Type B pancreatic cell (in vitro differentiated cells): Measurements from ENCODE around the gene RNF31. TPM values are rescaled to one million over a fixed set of nuclear protein-coding genes. Genes with fewer than 3 reads are reported as not detected.

ENCODE experiments used
- DNase-seq: peaks from one replicate; pipeline ENCODE4 v3.0.0; 2021; ENCODE audit warnings: mixed read lengths; ENCODE audit not compliant: unreplicated experiment; ENCODE audit errors: extremely low spot score
- H3K27ac Mint-ChIP-seq: 2 replicates; pipeline ENCODE4 v1.8.0; 2021; ENCODE audit warnings: mild to moderate bottlenecking, mixed read lengths
- H3K27me3 Mint-ChIP-seq: 2 replicates; pipeline ENCODE4 v1.8.0; 2021; ENCODE audit warnings: mixed read lengths
- H3K36me3 Mint-ChIP-seq: 2 replicates; pipeline ENCODE4 v1.8.0; 2021; ENCODE audit warnings: mixed read lengths
- H3K4me1 Mint-ChIP-seq: one replicate; pipeline ENCODE4 v1.8.0; 2021; ENCODE audit warnings: mixed read lengths; ENCODE audit not compliant: unreplicated experiment
- H3K4me3 Mint-ChIP-seq: 2 replicates; pipeline ENCODE4 v1.8.0; 2021; ENCODE audit warnings: mild to moderate bottlenecking, mixed read lengths
- H3K9me3 Mint-ChIP-seq: 2 replicates; pipeline ENCODE4 v1.8.0; 2021; ENCODE audit warnings: mixed read lengths
- CTCF ChIP-seq: fragments of 200-600 bp; sonication (generic); conservative IDR thresholded peaks from 2 replicates; pipeline ENCODE4 v1.5.0; 2021; ENCODE audit warnings: antibody characterized with exemption, mild to moderate bottlenecking
- total RNA-seq: library from RNA; stranded (reverse); gene quantifications from 2 replicates; pipeline ENCODE4 v1.2.1, GENCODE V29; 2021; ENCODE audit warnings: low replicate concordance

Gene RNF31
- total RNA-seq, 1 donor from 2014 or later = 78.4 TPM

GRCh38 chr14:24122416-24122815 lies 24.9 kb upstream of the RNF31 start:
- DNase-seq = no peak

GRCh38 chr14:24122898-24123297 lies 24.4 kb upstream of the RNF31 start:
- Mint-ChIP-seq H3K27ac (no peak overlapping the region), H3K4me3 (no peak overlapping the region), H3K4me1 (no peaks in the 10 kb centered on the region), H3K27me3 (no peaks in the 10 kb centered on the region), H3K36me3 (peaks cover 20% of the 10 kb centered on the region), H3K9me3 (no peaks in the 10 kb centered on the region)
- no peak for DNase-seq
- no peak for TF ChIP-seq CTCF

More at GRCh38 chr14:24122416-24122815, 24.9 kb upstream of the RNF31 start:
- Mint-ChIP-seq H3K9me3 (no peaks in the 10 kb centered on the region), H3K4me3 (no peak overlapping the region), H3K36me3 (peaks cover 20% of the 10 kb centered on the region), H3K27ac (no peak overlapping the region), H3K27me3 (no peaks in the 10 kb centered on the region), H3K4me1 (no peaks in the 10 kb centered on the region)
- no peak for TF ChIP-seq CTCF

GRCh38 chr14:24123424-24124417 lies 23.6 kb upstream of the RNF31 start:
- H3K27me3 Mint-ChIP-seq = no peaks in the 10 kb centered on the region
- peaks cover 15% of the 10 kb centered on the region for H3K36me3 Mint-ChIP-seq
- H3K4me1 Mint-ChIP-seq = no peaks in the 10 kb centered on the region
- peak overlapping the region; percentile 31 for H3K4me3 Mint-ChIP-seq
- no peak for TF ChIP-seq CTCF
- no peak for DNase-seq
- peak overlapping the region; percentile 75 for H3K27ac Mint-ChIP-seq
- no peaks in the 10 kb centered on the region for H3K9me3 Mint-ChIP-seq

GRCh38 chr14:24126939-24127338 lies 20.4 kb upstream of the RNF31 start:
- Mint-ChIP-seq H3K27ac (no peak overlapping the region), H3K9me3 (no peaks in the 10 kb centered on the region), H3K4me1 (no peaks in the 10 kb centered on the region), H3K27me3 (no peaks in the 10 kb centered on the region), H3K4me3 (no peak overlapping the region), H3K36me3 (peaks cover 8% of the 10 kb centered on the region)
- no peak for TF ChIP-seq CTCF
- DNase-seq = no peak

- H3K27ac Mint-ChIP-seq = no peak overlapping the region
- peaks cover 8% of the 10 kb centered on the region for H3K36me3 Mint-ChIP-seq
- no peaks in the 10 kb centered on the region for H3K9me3 Mint-ChIP-seq
- H3K27me3 Mint-ChIP-seq = no peaks in the 10 kb centered on the region
- TF ChIP-seq CTCF = no peak
- H3K4me1 Mint-ChIP-seq = no peaks in the 10 kb centered on the region
- no peak overlapping the region for H3K4me3 Mint-ChIP-seq
- no peak for DNase-seq
Observed at GRCh38 chr14:24127673-24128072, 19.6 kb upstream of the RNF31 start.
